GM21717 (cell line): ENCODE measurements around the gene AP4S1.
"Not testable (repeated sequence)": the region's sequence is repeated elsewhere in the genome, so short reads cannot be mapped to it uniquely, and the experiment has no call there.

Source experiments
- ATAC-seq: cut with Tn5 transposase; IDR thresholded peaks from one replicate; pipeline ENCODE4 v1.9.1; 2021; ENCODE audit warnings: mild to moderate bottlenecking, moderate library complexity; ENCODE audit not compliant: unreplicated experiment

The AP4S1 gene

GRCh38 chr14:31004007-31004406 lies 21.4 kb upstream of the AP4S1 start:
- not testable (repeated sequence) for ATAC-seq

- no peak for ATAC-seq
Observed at GRCh38 chr14:31006703-31007102, 18.7 kb upstream of the AP4S1 start.

GRCh38 chr14:31009836-31010574 lies 15.4 kb upstream of the AP4S1 start:
- ATAC-seq: no peak

- no peak for ATAC-seq
Observed at GRCh38 chr14:31010935-31011334, 14.5 kb upstream of the AP4S1 start.

- ATAC-seq: no peak
Observed at GRCh38 chr14:31013841-31014240, 11.6 kb upstream of the AP4S1 start.

- no peak for ATAC-seq
Observed at GRCh38 chr14:31018057-31018645, 7.3 kb upstream of the AP4S1 start.

- ATAC-seq: no peak
Observed at GRCh38 chr14:31020834-31021575, 4.4 kb upstream of the AP4S1 start.

GRCh38 chr14:31021576-31021949 lies 3.9 kb upstream of the AP4S1 start:
- no peak for ATAC-seq

GRCh38 chr14:31022386-31022785 lies 3.1 kb upstream of the AP4S1 start:
- ATAC-seq: no peak

- ATAC-seq: no peak
Observed at GRCh38 chr14:31024010-31024480, 1.4 kb upstream of the AP4S1 start.

GRCh38 chr14:31024577-31025366 lies 677 bp upstream of the AP4S1 start:
- no peak for ATAC-seq

GRCh38 chr14:31026077-31026449 lies 614 bp downstream of the AP4S1 start, which contains the start of gene STRN3:
TSS of gene STRN3 (minus strand) at chr14:31026379. CDS start at chr14:31026185, 194 bp downstream.
- ATAC-seq: no peak

- peak; percentile 84 for ATAC-seq
Observed at GRCh38 chr14:31026450-31027235, 1.2 kb downstream of the AP4S1 start.

- no peak for ATAC-seq
Observed at GRCh38 chr14:31027847-31028246, 2.4 kb downstream of the AP4S1 start.

GRCh38 chr14:31029016-31029970 lies 3.8 kb downstream of the AP4S1 start:
- ATAC-seq: no peak

- ATAC-seq: no peak
Observed at GRCh38 chr14:31030469-31030868, 5.0 kb downstream of the AP4S1 start.

- no peak for ATAC-seq
Observed at GRCh38 chr14:31036552-31036951, 11.1 kb downstream of the AP4S1 start.

- no peak for ATAC-seq
Observed at GRCh38 chr14:31037709-31038221, 12.3 kb downstream of the AP4S1 start.
